ENCODE data around the gene RC3H1.
"Not testable (repeated sequence)": the region's sequence is repeated elsewhere in the genome, so short reads cannot be mapped to it uniquely, and the experiment has no call there.

Gene RC3H1

GRCh38 chr1:174023440-174023839 lies 1.3 kb upstream of the RC3H1 start:
- DNase-seq (ENCODE audit: insufficient read length, low spot score) (no peak), FAIRE-seq (no peak)

- DNase-seq (ENCODE audit: insufficient read length, low spot score) (no peak), FAIRE-seq (no peak)
These were observed 770 bp upstream of the RC3H1 start for GRCh38 chr1:174022976-174023277.

- DNase-seq (ENCODE audit: insufficient read length, low spot score) (no peak), FAIRE-seq (no peak)
These were observed 522 bp downstream of the RC3H1 start for GRCh38 chr1:174021591-174022079.

GRCh38 chr1:174018565-174018964 lies 3.6 kb downstream of the RC3H1 start:
- FAIRE-seq = no peak
- DNase-seq (ENCODE audit: insufficient read length, low spot score) = no peak

- DNase-seq (ENCODE audit: insufficient read length, low spot score) (no peak), FAIRE-seq (no peak)
These were observed 4.8 kb downstream of the RC3H1 start for GRCh38 chr1:174017231-174017970.

GRCh38 chr1:174013864-174014418 lies 8.2 kb downstream of the RC3H1 start:
- DNase-seq (ENCODE audit: insufficient read length, low spot score) (no peak), FAIRE-seq (no peak)

GRCh38 chr1:174008979-174009378 lies 13.2 kb downstream of the RC3H1 start:
- FAIRE-seq (no peak), DNase-seq (ENCODE audit: insufficient read length, low spot score) (no peak)

- FAIRE-seq = no peak
- DNase-seq (ENCODE audit: insufficient read length, low spot score) = no peak
These were observed 13.9 kb downstream of the RC3H1 start for GRCh38 chr1:174008269-174008668.

GRCh38 chr1:174007851-174008250 lies 14.3 kb downstream of the RC3H1 start:
- DNase-seq (ENCODE audit: insufficient read length, low spot score) (no peak), FAIRE-seq (no peak)

- DNase-seq (ENCODE audit: insufficient read length, low spot score) (no peak), FAIRE-seq (no peak)
These were observed 17.1 kb downstream of the RC3H1 start for GRCh38 chr1:174005032-174005431.

GRCh38 chr1:174003867-174004266 lies 18.3 kb downstream of the RC3H1 start:
- DNase-seq (ENCODE audit: insufficient read length, low spot score) (no peak), FAIRE-seq (no peak)

GRCh38 chr1:174001573-174001972 lies 20.6 kb downstream of the RC3H1 start:
- FAIRE-seq (no peak), DNase-seq (ENCODE audit: insufficient read length, low spot score) (no peak)

- DNase-seq (ENCODE audit: insufficient read length, low spot score) (no peak), FAIRE-seq (no peak)
These were observed 21.8 kb downstream of the RC3H1 start for GRCh38 chr1:174000371-174000770.

GRCh38 chr1:173997791-173998190 lies 24.4 kb downstream of the RC3H1 start:
- DNase-seq (ENCODE audit: insufficient read length, low spot score) (peak; percentile 33), FAIRE-seq (no peak)

GRCh38 chr1:173996995-173997394 lies 25.2 kb downstream of the RC3H1 start:
- DNase-seq (ENCODE audit: insufficient read length, low spot score) = no peak
- FAIRE-seq = no peak

GRCh38 chr1:173995475-173995874 lies 26.7 kb downstream of the RC3H1 start:
- FAIRE-seq (no peak), DNase-seq (ENCODE audit: insufficient read length, low spot score) (no peak)

- not testable (repeated sequence) for FAIRE-seq
These were observed 28.2 kb downstream of the RC3H1 start for GRCh38 chr1:173993948-173994347.

GRCh38 chr1:173988068-173988467 lies 34.1 kb downstream of the RC3H1 start:
- no peak for FAIRE-seq
- DNase-seq (ENCODE audit: insufficient read length, low spot score) = no peak

More at GRCh38 chr1:173993948-173994347, 28.2 kb downstream of the RC3H1 start:
- DNase-seq (ENCODE audit: insufficient read length, low spot score) = not testable (repeated sequence)

GRCh38 chr1:173986951-173987350 lies 35.2 kb downstream of the RC3H1 start:
- no peak for DNase-seq (ENCODE audit: insufficient read length, low spot score)
- no peak for FAIRE-seq

- no peak for DNase-seq (ENCODE audit: insufficient read length, low spot score)
- no peak for FAIRE-seq
These were observed 51.9 kb downstream of the RC3H1 start for GRCh38 chr1:173970252-173970651.

GRCh38 chr1:173965896-173966295 lies 56.3 kb downstream of the RC3H1 start:
- FAIRE-seq; DNase-seq (ENCODE audit: insufficient read length, low spot score): not testable (repeated sequence)

GRCh38 chr1:173963477-173963876 lies 58.7 kb downstream of the RC3H1 start:
- FAIRE-seq (no peak), DNase-seq (ENCODE audit: insufficient read length, low spot score) (no peak)

All from HTR-8/SVneo (cell line).